ENCODE results near the gene AFAP1L2.

- no peak for TF ChIP-seq CTCF (IDR thresholded peaks at IDR 0.05)
- no peak for TF ChIP-seq POLR2A (IDR thresholded peaks at IDR 0.05)
- no peak for TF ChIP-seq POLR2AphosphoS5 (IDR thresholded peaks at IDR 0.05)
- TF ChIP-seq EP300 (IDR thresholded peaks at IDR 0.05): no peak
These were observed 13.8 kb upstream of the AFAP1L2 start for GRCh38 chr10:114418109-114418508.

Data from stomach (tissue), 4 donors.